MG63 (cell line): ENCODE measurements around the gene ZFPM1. TPM values are rescaled to one million over a fixed set of nuclear protein-coding genes. Genes with fewer than 3 reads are reported as not detected.
"Not testable (repeated sequence)": the region's sequence is repeated elsewhere in the genome, so short reads cannot be mapped to it uniquely, and the experiment has no call there.

Experiments used
- DNase-seq: peaks from one replicate; pipeline ENCODE4 v3.0.0-alpha.2; 2020
- H3K27me3 ChIP-seq: fragments of 250-450 bp; sonication (Bioruptor Pico); 2 replicates; pipeline ENCODE4 v1.5.1; 2020; ENCODE audit warnings: mild to moderate bottlenecking, moderate library complexity
- H3K36me3 ChIP-seq: fragments of 250-450 bp; sonication (Bioruptor Pico); 2 replicates; pipeline ENCODE4 v1.5.1; 2020; ENCODE audit warnings: mild to moderate bottlenecking, moderate library complexity
- H3K4me3 ChIP-seq: fragments of 250-450 bp; sonication (Bioruptor Pico); 2 replicates; pipeline ENCODE4 v1.5.1; 2020; ENCODE audit warnings: mild to moderate bottlenecking, moderate library complexity
- H3K9me3 ChIP-seq: fragments of 250-450 bp; sonication (Bioruptor Pico); 2 replicates; pipeline ENCODE4 v1.5.1; 2020; ENCODE audit warnings: mild to moderate bottlenecking, moderate library complexity
- total RNA-seq: library from RNA; depleted of rRNA; stranded (reverse); fragments of >200 nt; shearing (Covaris generic); gene quantifications from 2 replicates; pipeline ENCODE4 v1.2.3, GENCODE V29; 2014; ENCODE audit warnings: low replicate concordance; rRNA removed

The ZFPM1 gene
- total RNA-seq: 0.33 TPM in 1 of 2 replicates, not detected in the other

- no peaks in the 10 kb centered on the region for H3K9me3 ChIP-seq
- peak within 1 kb of the TSS; percentile 54 for H3K4me3 ChIP-seq
- DNase-seq: no peak
- no peaks in the 10 kb centered on the region for H3K36me3 ChIP-seq
- no peaks in the 10 kb centered on the region for H3K27me3 ChIP-seq
Measured at GRCh38 chr16:88453217-88453531, at the start of gene ZFPM1. Gene ZFPM1, plus strand, starts transcription at chr16:88453280. Its CDS starts 359 bp downstream, at chr16:88453639.

- DNase-seq: no peak
- no peaks in the 10 kb centered on the region for H3K36me3 ChIP-seq
- no peaks in the 10 kb centered on the region for H3K9me3 ChIP-seq
- H3K27me3 ChIP-seq: no peaks in the 10 kb centered on the region
- H3K4me3 ChIP-seq: no peak overlapping the region
Measured at GRCh38 chr16:88403794-88404581, 49.1 kb upstream of the ZFPM1 start.

- no peak overlapping the region for H3K4me3 ChIP-seq
- no peaks in the 10 kb centered on the region for H3K9me3 ChIP-seq
- H3K27me3 ChIP-seq: no peaks in the 10 kb centered on the region
- DNase-seq: no peak
- H3K36me3 ChIP-seq: no peaks in the 10 kb centered on the region
Measured at GRCh38 chr16:88404769-88405168, 48.3 kb upstream of the ZFPM1 start.

GRCh38 chr16:88405216-88406060 lies 47.6 kb upstream of the ZFPM1 start:
- H3K36me3 ChIP-seq: no peaks in the 10 kb centered on the region
- H3K9me3 ChIP-seq: no peaks in the 10 kb centered on the region
- no peak overlapping the region for H3K4me3 ChIP-seq
- no peaks in the 10 kb centered on the region for H3K27me3 ChIP-seq
- no peak for DNase-seq

- H3K36me3 ChIP-seq: no peaks in the 10 kb centered on the region
- no peaks in the 10 kb centered on the region for H3K9me3 ChIP-seq
- no peak overlapping the region for H3K4me3 ChIP-seq
- DNase-seq: no peak
- no peaks in the 10 kb centered on the region for H3K27me3 ChIP-seq
Measured at GRCh38 chr16:88406096-88407041, 46.7 kb upstream of the ZFPM1 start.

GRCh38 chr16:88407042-88407420 lies 46.0 kb upstream of the ZFPM1 start:
- no peaks in the 10 kb centered on the region for H3K9me3 ChIP-seq
- no peaks in the 10 kb centered on the region for H3K27me3 ChIP-seq
- H3K36me3 ChIP-seq: no peaks in the 10 kb centered on the region
- H3K4me3 ChIP-seq: no peak overlapping the region
- no peak for DNase-seq

GRCh38 chr16:88407807-88408206 lies 45.3 kb upstream of the ZFPM1 start:
- no peaks in the 10 kb centered on the region for H3K27me3 ChIP-seq
- no peaks in the 10 kb centered on the region for H3K9me3 ChIP-seq
- DNase-seq: no peak
- no peak overlapping the region for H3K4me3 ChIP-seq
- H3K36me3 ChIP-seq: no peaks in the 10 kb centered on the region

DNA sequence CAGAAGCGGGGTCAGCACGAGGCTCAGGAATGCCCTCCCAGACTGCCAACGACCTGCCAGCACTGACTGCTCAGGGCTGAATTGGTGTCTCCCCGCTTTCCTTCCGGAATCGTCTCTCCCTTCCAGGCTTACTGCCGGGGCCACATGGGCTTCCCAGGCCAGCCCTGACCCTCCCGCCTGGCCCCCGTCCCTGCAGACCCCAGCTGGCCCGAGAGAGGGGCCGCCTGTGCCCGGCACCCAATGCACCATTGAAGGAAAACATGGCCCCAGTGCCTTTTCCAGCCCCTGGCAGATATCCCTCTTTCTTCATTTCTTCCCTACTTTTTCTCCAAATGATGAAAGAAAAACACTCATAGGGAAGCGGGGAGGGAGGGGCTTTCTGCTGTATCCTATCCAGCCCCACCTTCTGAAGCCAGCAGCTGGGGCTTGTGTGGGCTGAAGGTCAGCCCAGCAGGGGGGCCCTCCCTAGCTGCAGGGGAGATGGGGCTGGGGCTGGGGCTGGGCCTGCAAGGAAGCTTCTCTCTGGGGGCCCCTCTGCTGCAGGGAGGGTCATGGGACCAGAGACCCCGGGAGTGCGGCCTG lies 44.4 kb upstream of the ZFPM1 start:
- no peaks in the 10 kb centered on the region for H3K27me3 ChIP-seq
- H3K9me3 ChIP-seq: no peaks in the 10 kb centered on the region
- DNase-seq: no peak
- H3K36me3 ChIP-seq: no peaks in the 10 kb centered on the region
- no peak overlapping the region for H3K4me3 ChIP-seq

DNA sequence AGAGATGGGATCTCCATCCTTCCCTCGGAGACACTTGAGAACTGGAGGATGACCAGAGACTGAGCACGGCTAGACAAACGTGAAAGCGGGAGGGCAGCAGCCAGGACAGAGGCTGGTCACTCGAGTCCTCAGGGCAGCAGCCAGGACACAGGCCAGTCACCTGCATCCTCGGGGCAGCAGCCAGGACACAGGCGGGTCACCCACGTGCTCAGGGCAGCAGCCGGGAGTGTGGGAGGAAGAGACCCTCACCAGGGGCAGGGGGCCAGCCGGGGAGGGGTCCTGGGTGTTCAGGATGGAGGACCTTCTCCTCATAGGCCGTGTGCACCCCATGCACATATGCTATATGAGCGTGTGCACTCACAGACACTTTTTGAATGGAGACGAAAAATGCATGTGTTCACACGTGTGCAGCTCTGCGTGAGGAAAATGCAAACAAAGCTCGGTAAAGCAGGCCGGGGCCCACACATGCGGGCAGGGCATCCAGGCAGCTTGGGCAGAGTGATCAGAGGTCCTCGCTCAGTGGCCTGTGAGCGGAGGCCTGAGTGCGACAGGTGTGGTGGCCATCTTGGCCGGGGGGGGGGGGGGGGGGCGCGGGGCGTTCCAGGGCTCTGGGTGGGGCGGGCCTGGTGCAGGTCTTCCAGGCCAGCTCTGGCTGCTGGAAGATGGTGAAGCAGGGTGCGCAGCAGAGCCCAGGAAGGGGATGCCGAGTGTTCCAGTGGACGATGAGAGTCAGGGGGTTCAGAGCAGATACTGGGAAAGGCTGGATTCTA lies 43.6 kb upstream of the ZFPM1 start:
- no peaks in the 10 kb centered on the region for H3K27me3 ChIP-seq
- H3K36me3 ChIP-seq: no peaks in the 10 kb centered on the region
- no peak for DNase-seq
- no peaks in the 10 kb centered on the region for H3K9me3 ChIP-seq
- H3K4me3 ChIP-seq: no peak overlapping the region

- H3K27me3 ChIP-seq, H3K4me3 ChIP-seq, DNase-seq, H3K9me3 ChIP-seq, H3K36me3 ChIP-seq: not testable (repeated sequence)
Measured at GRCh38 chr16:88410297-88410968, 42.6 kb upstream of the ZFPM1 start.

DNA sequence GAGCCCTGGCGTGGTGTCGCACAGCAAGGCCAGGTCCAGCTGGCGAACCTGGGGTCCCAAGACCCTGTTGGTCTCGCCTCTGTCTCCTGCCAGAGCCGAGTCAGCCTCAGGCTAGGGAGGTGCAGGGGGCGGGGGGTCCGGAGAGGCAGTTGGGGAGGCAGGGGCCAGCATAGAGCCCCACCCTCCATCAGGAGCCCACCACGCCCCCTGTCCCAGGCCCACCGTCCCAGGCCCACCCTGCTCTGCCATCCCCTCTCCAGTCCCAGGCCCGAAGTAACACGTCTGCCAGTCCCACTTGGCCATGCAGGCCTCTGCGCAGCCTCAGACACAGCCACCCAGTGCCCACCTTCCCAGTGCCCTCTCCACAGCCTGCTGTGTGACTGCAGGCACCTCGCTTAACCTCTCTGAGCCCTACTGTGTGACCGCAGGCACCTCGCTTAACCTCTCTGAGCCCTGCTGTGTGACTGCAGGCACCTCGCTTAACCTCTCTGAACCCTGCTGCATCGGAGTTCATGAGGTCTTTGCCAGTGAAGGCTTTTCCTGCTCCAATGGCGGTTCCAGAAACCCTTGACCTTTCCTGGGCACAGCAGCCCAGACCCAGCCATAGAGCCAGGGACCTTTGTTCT lies 41.0 kb upstream of the ZFPM1 start:
- no peak for DNase-seq
- no peak overlapping the region for H3K4me3 ChIP-seq
- H3K27me3 ChIP-seq: no peaks in the 10 kb centered on the region
- no peaks in the 10 kb centered on the region for H3K36me3 ChIP-seq
- no peaks in the 10 kb centered on the region for H3K9me3 ChIP-seq

DNA sequence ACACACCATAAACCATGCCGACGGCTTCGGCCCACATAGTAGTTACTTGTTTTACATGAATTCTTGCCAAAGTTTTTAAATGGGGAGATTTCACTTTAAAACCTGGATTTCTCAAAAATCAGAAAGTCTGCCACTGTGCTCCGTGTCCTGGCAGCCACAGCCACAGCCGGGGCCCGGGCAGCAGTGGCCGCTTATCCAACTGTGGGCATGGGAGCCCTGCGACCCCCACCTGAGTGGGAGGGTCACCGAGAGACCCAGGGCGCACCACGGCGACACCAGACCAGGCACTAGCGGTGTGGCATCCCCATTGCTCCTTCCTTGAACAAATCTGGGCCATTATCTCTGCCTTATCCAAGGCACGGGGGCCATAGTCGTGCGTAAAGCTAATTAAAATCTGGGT lies 40.3 kb upstream of the ZFPM1 start:
- no peaks in the 10 kb centered on the region for H3K9me3 ChIP-seq

GRCh38 chr16:88413231-88413630 lies 39.8 kb upstream of the ZFPM1 start:
- no peaks in the 10 kb centered on the region for H3K36me3 ChIP-seq
- no peaks in the 10 kb centered on the region for H3K9me3 ChIP-seq
- no peak for DNase-seq
- no peak overlapping the region for H3K4me3 ChIP-seq
- no peaks in the 10 kb centered on the region for H3K27me3 ChIP-seq

More for the DNA sequence above, 40.3 kb upstream of the ZFPM1 start:
- Histone ChIP-seq H3K27me3 (no peaks in the 10 kb centered on the region), H3K36me3 (no peaks in the 10 kb centered on the region), H3K4me3 (no peak overlapping the region)
- no peak for DNase-seq

DNA sequence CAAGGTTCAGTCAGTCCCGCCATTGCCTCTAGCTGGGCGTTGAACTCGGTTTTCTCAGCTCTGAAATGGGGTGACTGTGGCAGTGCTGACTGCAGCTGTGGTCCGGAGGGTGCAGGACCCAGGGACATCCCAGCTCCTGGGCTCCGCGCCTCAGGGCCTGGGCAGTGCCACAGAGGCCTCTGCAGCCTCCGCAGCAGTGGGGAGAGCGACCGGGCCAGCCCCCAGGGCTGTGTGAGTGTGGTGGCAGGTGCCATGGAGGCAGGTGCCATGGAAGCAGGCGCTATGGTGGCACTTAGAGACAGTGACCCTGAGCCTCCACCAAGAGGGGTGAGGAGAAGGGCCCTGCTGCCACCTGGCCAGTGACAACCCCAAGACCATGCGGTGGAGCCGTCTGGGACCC lies 39.4 kb upstream of the ZFPM1 start:
- H3K36me3 ChIP-seq: no peaks in the 10 kb centered on the region
- no peak for DNase-seq
- H3K9me3 ChIP-seq: no peaks in the 10 kb centered on the region
- no peak overlapping the region for H3K4me3 ChIP-seq
- no peaks in the 10 kb centered on the region for H3K27me3 ChIP-seq
